Measurements from ENCODE around the gene TMEM201. TPM values are rescaled to one million over a fixed set of nuclear protein-coding genes. Genes with fewer than 3 reads are reported as not detected.
"Not testable (repeated sequence)": the region's sequence is repeated elsewhere in the genome, so short reads cannot be mapped to it uniquely, and the experiment has no call there.

TMEM201 gene
- total RNA-seq, 2 experiments from 2014 or later, result 7.5 to 21.9 TPM

- no peak for DNase-seq (ENCODE audit: low spot score)
- no peaks in the 10 kb centered on the region for H3K79me2 ChIP-seq (ENCODE audit: insufficient read depth, low read depth, low read length)
- no peak overlapping the region for H3K4me3 ChIP-seq (ENCODE audit: low read depth, low read length, poor library complexity, severe bottlenecking)
- TF ChIP-seq EZH2phosphoT487 (IDR thresholded peaks at IDR 0.05; ENCODE audit: borderline replicate concordance, low read depth, low read length) (no peak), CTCF (conservative IDR thresholded peaks at IDR 0.05; ENCODE audit: low read length) (no peak)
- no peaks in the 10 kb centered on the region for H3K36me3 ChIP-seq (ENCODE audit: insufficient read depth, low read length)
- ChIA-PET POLR2A (interaction anchor here (0.7 kb wide), 1 partner anchor 319 kb away, joined by 3 read pairs; no protein-coding TSS in a partner anchor), CTCF (ENCODE audit: unreplicated experiment) (no interaction called here)
- H3K4me2 ChIP-seq (ENCODE audit: low read length), result no peak overlapping the region
- no peaks in the 10 kb centered on the region for H3K4me1 ChIP-seq (ENCODE audit: insufficient read depth, low read length, poor library complexity, severe bottlenecking)
- no peaks in the 10 kb centered on the region for H4K20me1 ChIP-seq (ENCODE audit: insufficient read depth, low read length)
- H3K9me2 ChIP-seq (ENCODE audit: insufficient read depth, low read length), result no peaks in the 10 kb centered on the region
- no TSS peak for BruUV-seq (replicated peaks)
- H3K9me3 ChIP-seq (ENCODE audit: low read length), result no peaks in the 10 kb centered on the region
- intact Hi-C loops (cut with micrococcal nuclease; ENCODE audit: unreplicated experiment), result no loop called here
- H3K27ac ChIP-seq (ENCODE audit: low read depth, low read length, poor library complexity, severe bottlenecking), result no peak overlapping the region
- H2AFZ ChIP-seq (ENCODE audit: low read length), result no peak overlapping the region
Measured at GRCh38 chr1:9618909-9619679, 30.4 kb downstream of the TMEM201 start.

GRCh38 chr1:9621032-9621431, 32.3 kb downstream of the TMEM201 start:
- peaks cover 5% of the 10 kb centered on the region for H3K4me1 ChIP-seq (ENCODE audit: insufficient read depth, low read length, poor library complexity, severe bottlenecking)
- ChIA-PET CTCF (ENCODE audit: unreplicated experiment) (no interaction called here), POLR2A (no interaction called here)
- H3K79me2 ChIP-seq (ENCODE audit: insufficient read depth, low read depth, low read length), result no peaks in the 10 kb centered on the region
- H3K27ac ChIP-seq (ENCODE audit: low read depth, low read length, poor library complexity, severe bottlenecking), result no peak overlapping the region
- H3K36me3 ChIP-seq (ENCODE audit: insufficient read depth, low read length), result no peaks in the 10 kb centered on the region
- H3K4me2 ChIP-seq (ENCODE audit: low read length), result no peak overlapping the region
- no peak overlapping the region for H2AFZ ChIP-seq (ENCODE audit: low read length)
- H3K9me3 ChIP-seq (ENCODE audit: low read length), result no peaks in the 10 kb centered on the region
- H4K20me1 ChIP-seq (ENCODE audit: insufficient read depth, low read length), result no peaks in the 10 kb centered on the region
- intact Hi-C loops (cut with micrococcal nuclease; ENCODE audit: unreplicated experiment), result no loop called here
- BruUV-seq (replicated peaks), result no TSS peak
- DNase-seq (ENCODE audit: low spot score), result no peak
- H3K4me3 ChIP-seq (ENCODE audit: low read depth, low read length, poor library complexity, severe bottlenecking), result no peak overlapping the region
- no peak for TF ChIP-seq EZH2phosphoT487 (IDR thresholded peaks at IDR 0.05; ENCODE audit: borderline replicate concordance, low read depth, low read length)
- TF ChIP-seq CTCF (conservative IDR thresholded peaks at IDR 0.05; ENCODE audit: low read length), result no peak
- no peaks in the 10 kb centered on the region for H3K9me2 ChIP-seq (ENCODE audit: insufficient read depth, low read length)

- Histone ChIP-seq H4K20me1 (ENCODE audit: insufficient read depth, low read length) (no peaks in the 10 kb centered on the region), H3K4me1 (ENCODE audit: insufficient read depth, low read length, poor library complexity, severe bottlenecking) (peaks cover 32% of the 10 kb centered on the region)
- intact Hi-C loops (cut with micrococcal nuclease; ENCODE audit: unreplicated experiment), result no loop called here
Measured at GRCh38 chr1:9624081-9624480, 35.4 kb downstream of the TMEM201 start.

GRCh38 chr1:9625030-9625429, 36.3 kb downstream of the TMEM201 start:
- H4K20me1 ChIP-seq (ENCODE audit: insufficient read depth, low read length); H2AFZ ChIP-seq (ENCODE audit: low read length); BruUV-seq (replicated peaks); CTCF ChIA-PET (ENCODE audit: unreplicated experiment); H3K4me3 ChIP-seq (ENCODE audit: low read depth, low read length, poor library complexity, severe bottlenecking); H3K9me2 ChIP-seq (ENCODE audit: insufficient read depth, low read length); H3K4me2 ChIP-seq (ENCODE audit: low read length); H3K27ac ChIP-seq (ENCODE audit: low read depth, low read length, poor library complexity, severe bottlenecking); H3K79me2 ChIP-seq (ENCODE audit: insufficient read depth, low read depth, low read length); H3K36me3 ChIP-seq (ENCODE audit: insufficient read depth, low read length); DNase-seq (ENCODE audit: low spot score); H3K9me3 ChIP-seq (ENCODE audit: low read length): not testable (repeated sequence)
- POLR2A ChIA-PET, result interaction anchor here (1.5 kb wide), 1 partner anchor 29 kb away, joined by 4 read pairs; no protein-coding TSS in a partner anchor
- H3K4me1 ChIP-seq (ENCODE audit: insufficient read depth, low read length, poor library complexity, severe bottlenecking), result peaks cover 42% of the 10 kb centered on the region
- intact Hi-C loops (cut with micrococcal nuclease; ENCODE audit: unreplicated experiment), result loop anchor here (5.0 kb wide), 1 partner anchor 77 kb away; no protein-coding TSS in a partner anchor

More at GRCh38 chr1:9624081-9624480, 35.4 kb downstream of the TMEM201 start:
- POLR2A ChIA-PET, result interaction anchor here (0.6 to 1.5 kb wide), 4 partner anchors 8 to 318 kb away, joined by 4 to 5 read pairs (median 4); no protein-coding TSS in a partner anchor
- no peak for TF ChIP-seq CTCF (conservative IDR thresholded peaks at IDR 0.05; ENCODE audit: low read length)
- no peak for TF ChIP-seq EZH2phosphoT487 (IDR thresholded peaks at IDR 0.05; ENCODE audit: borderline replicate concordance, low read depth, low read length)
- BruUV-seq (replicated peaks), result no TSS peak
- H3K4me3 ChIP-seq (ENCODE audit: low read depth, low read length, poor library complexity, severe bottlenecking), result no peak overlapping the region
- no peaks in the 10 kb centered on the region for H3K36me3 ChIP-seq (ENCODE audit: insufficient read depth, low read length)
- H3K4me2 ChIP-seq (ENCODE audit: low read length), result no peak overlapping the region
- H3K79me2 ChIP-seq (ENCODE audit: insufficient read depth, low read depth, low read length), result no peaks in the 10 kb centered on the region
- no peak overlapping the region for H3K27ac ChIP-seq (ENCODE audit: low read depth, low read length, poor library complexity, severe bottlenecking)
- H2AFZ ChIP-seq (ENCODE audit: low read length), result no peak overlapping the region
- H3K9me2 ChIP-seq (ENCODE audit: insufficient read depth, low read length), result no peaks in the 10 kb centered on the region
- no peak for DNase-seq (ENCODE audit: low spot score)
- CTCF ChIA-PET (ENCODE audit: unreplicated experiment), result no interaction called here
- no peaks in the 10 kb centered on the region for H3K9me3 ChIP-seq (ENCODE audit: low read length)

All from OCI-LY7 (cell line).